EH (cell line): ENCODE measurements around the gene CDC42.

Source experiments
- DNase-seq: peaks from one replicate; pipeline ENCODE4 v3.0.0-alpha.2; 2015; ENCODE audit warnings: low read depth

Gene CDC42

DNA sequence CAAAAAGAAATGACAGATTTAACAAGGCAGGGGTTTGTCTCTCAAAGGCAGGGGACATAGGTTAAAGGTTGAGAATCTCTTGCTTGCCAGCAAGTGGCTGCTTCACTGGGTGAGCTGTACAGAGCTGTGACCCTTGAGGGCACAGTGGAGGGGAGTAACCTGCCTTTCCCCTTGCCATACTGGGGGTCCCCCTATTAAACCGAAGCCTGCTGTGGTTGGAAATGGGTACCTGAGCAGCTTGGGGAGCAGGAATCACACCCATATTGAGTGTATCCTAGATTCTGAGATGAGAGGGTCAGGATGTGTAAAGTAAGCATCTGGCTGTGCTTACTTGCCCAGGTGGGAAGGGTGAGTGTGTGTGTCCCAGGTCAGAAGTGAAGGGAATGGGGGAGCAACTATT, 58.6 kb downstream of the CDC42 start:
- DNase-seq: no peak

DNA sequence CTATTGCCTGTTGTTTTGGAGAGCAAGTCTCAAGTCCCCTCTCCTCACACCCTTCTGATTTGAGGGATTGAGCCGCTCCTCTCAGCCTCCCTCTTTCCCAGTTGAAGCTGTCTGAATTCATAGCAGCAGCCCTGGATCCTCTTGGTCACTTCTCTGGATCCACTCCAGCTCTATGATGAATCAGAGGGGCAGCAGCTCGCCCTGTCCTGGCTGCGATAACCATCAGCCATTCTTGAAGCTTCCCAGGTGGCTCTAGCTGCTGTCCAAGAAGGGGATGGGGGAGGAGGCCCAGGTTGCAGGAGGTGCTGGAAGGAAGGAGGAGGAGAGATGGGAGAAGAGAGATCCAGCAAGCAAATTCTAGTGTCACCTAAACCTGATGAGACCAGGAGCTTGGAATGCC, 59.1 kb downstream of the CDC42 start:
- peak; percentile 71 for DNase-seq

DNA sequence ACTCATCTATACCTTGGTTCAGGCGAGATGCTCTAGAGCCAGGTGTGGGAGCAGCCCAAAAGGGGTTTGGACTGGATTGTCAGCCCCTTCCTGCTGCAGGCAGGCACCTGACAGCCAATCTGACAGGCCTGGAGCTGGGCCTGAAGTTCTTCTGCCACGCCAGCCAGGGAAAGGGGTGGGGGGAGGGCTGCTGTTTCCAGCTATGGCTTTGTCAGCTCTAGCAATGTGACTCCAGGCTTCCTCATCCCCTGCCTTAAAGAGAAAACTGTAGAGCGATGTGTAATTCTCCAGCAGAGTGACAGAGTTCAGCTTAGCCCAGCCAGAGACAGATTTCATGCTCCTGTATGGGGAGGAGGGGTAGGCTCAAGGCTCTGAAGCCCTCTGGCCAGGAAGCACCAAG, 60.0 kb downstream of the CDC42 start:
- no peak for DNase-seq

DNA sequence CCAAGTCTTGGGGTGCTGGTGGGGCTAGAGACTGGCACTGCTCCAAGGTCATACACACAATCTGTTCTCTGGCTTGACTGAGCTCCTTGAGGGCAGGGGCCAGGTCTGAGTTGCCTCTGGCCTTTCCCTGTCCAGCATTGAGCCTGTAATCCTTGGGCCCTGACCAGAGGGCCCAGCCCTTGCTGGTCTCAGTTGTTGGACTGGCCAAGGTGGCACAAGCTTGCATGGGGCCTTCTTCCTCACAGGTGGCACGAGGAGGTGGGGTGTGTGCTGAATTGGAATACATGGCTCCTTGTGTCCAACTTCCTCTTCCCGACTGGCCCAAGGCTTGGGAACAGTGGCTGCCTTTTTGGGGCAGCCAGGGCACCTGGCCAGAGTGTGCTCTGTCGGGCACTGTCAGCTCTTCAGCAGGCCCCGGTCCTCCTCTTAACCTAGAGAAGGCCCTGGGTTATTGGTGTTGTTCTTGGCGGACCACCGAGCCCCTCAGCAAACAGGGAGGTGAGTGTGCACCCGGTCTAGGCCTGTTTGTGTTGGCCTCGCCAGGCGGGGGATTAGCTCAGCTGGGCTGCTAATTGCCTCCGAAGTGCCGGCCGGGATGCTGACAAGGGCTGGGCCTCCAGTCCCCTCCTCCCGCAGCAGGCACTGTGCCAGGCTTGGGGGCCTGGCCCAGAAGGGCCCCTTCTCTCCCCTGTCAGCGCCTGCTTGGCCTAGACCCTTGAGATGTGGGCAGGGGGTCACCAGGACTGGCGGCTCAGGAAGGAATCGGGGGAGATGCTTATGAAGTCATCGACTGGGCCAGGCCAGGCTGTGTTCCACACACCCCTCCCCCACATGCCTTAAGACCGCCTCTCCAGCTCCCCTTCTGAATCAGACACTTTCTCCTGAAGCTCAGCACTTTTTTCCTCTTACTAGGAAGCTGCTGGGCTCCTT, 61.8 kb downstream of the CDC42 start:
- DNase-seq: peak; percentile 48

DNA sequence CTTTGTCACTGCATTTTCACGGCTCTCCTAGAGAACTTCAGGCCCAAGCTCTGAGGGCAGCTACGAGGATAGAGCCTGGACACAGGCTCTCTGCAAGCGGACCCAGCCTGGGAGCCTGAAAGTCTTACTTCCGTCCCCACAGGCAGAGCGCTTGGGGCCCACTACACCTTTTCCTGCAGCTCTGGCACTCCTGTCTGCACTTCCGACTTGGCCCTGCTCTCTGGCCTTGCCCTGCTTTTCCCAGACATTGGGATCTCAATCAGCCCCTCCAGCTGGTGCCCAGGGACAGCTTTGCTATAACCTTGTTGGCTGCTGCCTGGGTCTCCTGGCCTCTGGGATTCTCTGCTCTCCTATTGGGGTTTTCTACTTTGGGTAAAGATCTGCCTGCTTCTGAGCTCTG, 62.8 kb downstream of the CDC42 start:
- no peak for DNase-seq

DNA sequence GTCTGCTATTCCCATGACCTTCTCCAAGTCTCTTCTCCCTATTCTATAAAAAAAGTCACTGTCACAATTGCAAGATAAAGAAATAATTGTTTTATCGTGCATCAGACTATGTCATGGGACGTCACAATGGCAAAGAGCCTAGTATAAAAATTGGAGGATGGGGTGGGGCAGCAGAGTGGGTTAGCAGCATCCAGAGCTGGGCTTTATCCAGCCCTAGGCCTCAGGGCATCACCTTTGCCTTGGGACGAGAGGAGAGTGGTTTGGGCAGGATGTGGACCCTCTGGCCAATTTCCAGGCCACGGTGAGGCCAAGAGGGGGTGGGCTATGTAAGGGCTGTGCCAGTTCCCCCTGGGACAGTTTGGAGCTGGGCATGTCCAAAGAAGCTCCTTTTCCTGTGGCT, 64.7 kb downstream of the CDC42 start:
- DNase-seq: no peak

DNA sequence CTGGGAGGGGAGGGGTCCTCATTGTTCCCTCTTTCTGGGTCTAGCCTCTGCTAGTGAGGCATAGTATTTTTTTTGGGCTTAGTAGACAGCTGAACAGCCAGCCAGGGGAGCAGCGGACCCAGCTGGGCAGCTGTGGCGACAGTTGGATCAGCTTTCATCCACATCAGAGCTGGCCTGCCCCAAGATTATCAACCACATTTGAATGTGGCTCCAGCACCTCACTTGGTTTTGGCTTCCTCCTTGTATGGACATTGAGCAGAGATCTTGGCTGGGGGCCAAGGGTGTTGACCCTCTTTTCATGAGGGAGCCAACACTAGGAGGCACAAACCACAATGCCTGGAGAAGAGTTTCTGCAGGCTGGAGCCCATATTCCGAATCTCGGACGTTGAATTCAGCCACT, 65.3 kb downstream of the CDC42 start:
- no peak for DNase-seq

DNA sequence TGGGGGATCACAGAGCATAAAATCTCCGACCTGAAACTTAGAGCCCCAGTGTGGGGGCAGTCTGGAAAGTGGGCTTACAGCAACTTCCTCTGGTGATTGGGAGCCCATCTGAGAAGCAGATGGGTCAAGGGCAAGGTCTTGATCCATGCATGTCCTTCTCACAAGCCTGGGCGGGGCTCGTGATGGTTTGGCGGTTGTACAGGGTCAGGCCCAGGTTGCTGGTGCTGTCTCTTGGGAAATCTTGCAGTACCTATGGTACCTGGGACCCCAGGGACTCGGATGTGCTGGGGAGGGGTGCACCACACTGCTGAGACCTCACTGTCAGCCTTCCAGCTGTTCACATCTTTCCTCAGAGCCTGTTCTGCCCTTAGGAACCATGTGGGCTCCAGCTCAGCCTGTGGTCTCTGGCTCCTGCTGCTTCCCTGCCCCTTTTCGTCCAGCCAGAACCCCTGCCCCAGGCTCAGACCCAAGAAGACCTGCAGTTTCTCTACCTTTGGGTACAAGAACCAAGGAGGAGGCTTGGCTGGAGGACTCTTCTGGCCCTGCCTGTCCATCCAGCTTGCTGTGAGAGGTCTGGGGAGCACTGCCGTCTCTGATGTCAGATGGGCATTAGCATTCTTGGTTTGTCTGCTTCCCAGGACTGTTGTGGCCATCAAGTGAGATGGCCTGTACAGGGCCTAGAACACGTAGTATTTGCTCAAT, 65.9 kb downstream of the CDC42 start:
- no peak for DNase-seq

DNA sequence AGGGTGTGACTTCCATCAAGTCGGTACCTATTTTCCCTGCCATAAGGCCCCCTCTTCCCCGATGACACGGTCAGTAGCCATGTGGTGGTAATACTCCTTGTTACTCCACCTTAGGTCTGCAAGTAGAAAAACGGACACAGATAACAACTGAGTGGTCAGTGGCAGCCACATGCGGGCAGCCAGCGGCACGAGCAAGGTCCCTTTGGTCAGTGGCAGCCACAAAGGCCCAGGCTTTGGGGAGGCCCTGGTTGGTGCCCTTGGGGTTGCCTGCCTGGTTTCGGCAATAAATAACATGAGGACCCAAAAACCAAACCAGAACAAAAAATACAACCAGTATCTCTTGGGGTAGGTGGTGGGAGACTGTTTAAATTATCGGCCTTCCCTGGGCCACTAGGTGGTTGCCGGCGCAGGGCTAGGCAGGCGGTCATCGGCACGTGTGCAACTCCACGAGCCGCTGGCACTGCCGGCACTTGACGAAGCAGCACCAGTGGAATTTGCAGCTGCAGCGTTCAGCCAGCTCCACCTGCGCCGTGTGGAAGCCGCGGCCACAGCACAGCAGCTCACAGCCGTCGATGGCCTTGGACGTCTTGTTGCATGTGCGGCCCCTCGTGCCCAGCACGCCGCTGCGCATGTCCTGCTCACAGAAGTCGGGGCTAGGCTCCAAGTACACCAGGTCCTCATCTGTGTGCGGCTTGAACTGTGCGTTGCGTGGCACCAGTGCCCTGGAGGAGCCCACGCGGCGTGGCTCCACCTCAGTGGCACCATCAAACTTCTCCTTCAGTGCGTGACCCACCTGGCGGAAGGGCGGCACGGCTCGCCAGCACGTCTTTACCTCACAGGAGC, 67.3 kb downstream of the CDC42 start:
- no peak for DNase-seq

DNA sequence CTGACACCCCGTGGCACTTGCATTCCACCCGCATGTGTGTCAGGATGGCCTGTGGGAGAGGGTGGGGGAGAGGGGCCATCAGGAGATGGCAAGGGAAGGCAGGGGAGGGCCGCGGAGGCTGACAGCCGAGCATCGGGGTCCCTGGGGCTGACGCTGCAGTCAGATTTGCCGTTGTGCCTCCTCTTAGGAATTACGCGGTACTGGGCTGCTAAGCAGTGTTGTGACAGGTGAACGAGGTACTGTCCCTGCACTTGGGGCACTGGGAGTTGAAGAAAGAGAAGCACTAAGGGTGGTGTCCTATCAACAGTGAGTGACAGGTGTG, 67.9 kb downstream of the CDC42 start:
- DNase-seq: no peak

DNA sequence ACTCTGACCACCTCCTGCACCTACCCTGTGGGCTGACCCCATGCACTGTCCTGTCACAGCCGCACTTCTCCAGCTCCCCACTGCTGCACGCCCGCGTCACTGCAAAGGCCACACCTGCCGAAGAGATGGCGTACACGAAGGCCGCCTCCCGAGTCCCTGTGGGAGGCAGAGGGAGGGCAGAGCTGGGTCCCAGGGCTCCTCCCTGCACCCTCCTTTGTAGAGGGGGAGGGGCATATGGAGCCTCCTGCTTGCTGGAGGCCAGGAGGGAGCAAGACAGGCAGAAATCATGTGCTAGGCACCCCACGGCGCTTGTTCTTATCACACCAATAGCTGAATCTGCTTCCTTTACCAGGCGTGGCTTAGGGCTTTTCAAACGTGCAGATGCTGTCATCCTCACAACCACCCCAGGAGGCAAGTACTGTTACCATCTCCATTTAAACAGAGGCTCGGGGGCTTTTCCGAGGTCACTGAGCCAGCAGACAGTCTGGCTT, 69.0 kb downstream of the CDC42 start:
- DNase-seq: no peak

DNA sequence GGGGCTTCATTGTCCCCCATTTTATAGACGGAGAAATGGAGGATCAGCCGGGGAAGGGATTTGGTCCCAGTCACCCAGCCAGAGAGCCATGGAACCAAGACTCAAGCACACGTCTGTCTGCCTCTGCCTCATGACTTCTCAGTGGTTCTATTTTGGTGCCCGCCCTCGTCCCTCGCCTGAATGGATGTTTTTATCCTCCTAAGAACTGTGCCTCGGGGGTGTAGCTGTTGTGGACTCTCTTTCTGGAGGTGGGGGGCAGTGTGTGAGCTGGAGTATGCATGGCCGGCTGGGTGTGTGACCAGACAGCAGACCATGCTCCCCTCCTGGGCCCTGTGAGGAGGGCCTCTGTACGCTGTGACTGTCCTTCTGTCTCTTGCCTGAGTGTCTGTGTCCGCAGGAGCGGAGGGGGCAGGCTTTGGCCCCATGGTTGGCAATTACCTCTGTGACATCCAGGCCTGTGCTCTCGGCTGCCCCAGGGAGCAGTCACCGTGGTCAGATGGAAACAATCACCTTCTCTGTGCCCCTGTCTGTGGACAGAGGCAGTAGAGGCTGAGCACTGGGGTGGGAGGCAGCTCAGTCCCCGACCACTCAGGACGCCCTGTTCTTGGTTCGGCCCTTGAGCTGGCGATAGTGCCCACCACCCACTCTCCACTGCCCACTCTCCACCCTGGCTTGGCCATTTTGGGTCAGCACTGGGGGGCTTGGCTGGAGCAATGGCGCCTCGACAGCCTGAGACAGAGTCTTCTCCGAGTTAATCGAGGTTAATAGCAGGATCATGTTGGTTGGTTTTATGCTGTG, 70.0 kb downstream of the CDC42 start:
- DNase-seq: no peak

DNA sequence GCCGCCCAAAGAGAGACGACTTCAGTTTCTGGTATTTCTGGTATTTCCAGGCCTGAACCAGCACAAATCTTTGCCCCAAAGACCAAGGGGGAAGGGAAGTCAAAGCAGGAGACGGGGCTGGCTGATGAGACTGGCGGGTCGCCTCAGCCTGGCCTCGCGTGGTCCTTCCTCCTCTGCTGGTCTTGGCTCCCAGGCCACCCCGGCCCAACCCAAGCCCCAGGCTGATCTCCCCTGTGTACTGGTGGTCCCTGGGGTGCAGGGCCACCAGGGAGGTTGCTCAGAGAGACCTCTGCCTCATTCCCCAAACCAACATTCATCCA, 70.5 kb downstream of the CDC42 start:
- DNase-seq: peak; percentile 60

DNA sequence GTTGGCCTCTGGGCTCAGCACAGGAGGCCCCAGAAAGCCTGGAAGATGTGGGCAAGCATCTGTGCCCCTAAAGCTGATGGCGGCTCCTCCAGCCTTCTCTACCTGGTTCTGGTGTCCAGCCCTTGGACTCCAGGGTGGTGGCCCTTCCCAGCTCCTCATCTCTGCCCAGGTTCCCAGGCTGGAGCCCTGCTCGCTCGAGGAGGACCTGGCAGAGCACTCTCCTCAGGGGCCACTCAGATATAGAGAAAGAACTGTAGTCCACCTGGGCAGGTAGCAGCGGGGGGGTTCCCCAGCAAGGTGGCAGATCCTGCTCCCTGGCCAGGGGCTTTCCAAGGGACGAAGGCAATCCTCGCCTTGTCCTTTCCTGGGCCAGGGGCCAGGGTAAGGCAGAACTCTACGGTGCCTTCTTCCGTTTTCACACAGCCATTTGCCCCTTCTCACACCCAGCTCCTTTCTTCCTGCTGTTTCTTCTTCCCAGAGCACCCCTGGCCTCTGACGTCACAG, 71.4 kb downstream of the CDC42 start:
- DNase-seq: no peak

DNA sequence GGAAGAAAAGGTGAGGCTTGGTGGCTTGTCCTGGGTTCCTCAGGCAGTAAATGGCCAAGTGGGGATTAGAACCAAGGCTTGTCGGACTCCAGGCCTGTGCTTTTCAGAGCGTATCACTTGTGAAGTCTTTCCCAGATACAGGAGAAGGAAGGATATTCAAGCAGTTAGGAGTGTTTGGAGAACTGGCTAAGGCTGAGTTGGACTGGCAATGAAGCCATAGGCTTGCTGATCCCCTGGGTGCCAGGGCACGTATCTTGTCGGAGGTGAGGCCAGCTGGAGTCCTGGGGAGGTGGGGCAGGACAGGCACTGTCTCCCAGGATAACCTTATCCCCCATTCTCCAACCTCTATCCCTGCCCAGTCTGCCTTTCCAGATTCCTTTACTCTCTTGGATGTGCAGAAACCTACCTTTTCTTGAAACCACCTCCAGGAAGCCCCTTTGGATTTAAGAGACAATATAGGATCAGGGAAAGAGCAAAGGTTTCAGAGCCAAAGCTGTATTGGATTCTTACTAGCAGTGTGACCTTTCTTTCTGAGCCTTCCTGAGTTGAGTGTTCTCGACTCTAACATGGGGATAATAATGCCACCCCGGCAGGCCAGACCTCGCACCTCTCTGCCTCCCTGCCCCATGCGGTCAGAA, 72.2 kb downstream of the CDC42 start:
- DNase-seq: no peak

DNA sequence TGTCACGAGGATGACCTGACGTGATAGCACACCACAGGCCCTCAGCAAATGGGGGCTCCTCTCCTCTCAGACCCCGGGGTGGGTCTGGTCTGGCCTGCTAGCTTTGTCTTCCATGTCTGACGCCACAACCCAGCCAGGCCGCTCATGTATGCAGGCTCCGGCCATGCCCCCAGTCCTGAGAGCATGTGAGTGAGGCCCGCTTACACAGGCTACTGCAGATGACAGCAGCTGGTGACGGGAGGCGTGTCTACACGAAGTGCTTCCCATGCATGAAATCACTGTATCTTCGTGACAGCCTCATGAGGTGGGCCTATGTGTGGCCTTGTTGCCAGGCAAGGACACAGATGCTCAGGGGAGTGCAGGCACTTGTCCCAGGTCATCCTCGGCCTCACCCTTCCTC, 74.0 kb downstream of the CDC42 start:
- DNase-seq: no peak

DNA sequence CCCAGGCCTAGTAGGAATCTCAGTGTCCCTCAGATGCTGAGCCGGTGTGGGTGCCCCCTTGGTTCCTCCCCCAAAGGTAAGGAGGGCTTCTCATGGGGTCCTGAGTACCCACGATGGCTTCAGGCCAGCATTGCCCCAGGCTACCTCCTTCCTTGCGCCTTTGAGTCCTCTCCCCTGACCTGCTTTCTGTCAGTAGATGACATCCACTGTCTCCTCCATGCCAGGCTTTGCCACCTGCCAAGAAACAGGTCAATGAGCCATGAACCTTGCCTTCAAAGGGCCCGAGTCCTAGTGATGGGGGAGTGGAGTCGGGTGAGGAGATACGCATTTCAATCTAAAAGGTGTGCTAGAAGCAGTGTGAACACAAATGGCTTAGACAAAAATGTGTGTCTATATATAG, 74.7 kb downstream of the CDC42 start:
- DNase-seq: no peak

DNA sequence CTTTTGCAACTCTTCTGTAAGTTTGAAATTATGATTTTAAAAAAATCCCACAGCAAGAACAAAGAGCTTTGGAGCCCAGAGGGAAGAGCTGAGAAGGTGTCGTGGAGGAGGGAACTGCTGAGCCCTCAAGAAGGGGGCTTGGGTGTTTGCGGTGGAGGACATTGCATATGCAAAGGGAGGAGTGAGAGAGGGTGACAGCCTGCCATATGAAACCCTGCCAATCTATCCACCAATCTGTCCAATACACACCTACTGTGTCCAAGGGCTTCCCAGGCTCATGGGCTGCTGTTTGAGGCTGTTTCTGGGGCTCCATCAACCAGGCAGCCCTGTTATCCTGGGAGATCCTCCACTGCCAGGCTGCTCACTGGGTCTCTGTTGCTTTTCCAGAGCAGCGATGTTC, 75.2 kb downstream of the CDC42 start:
- no peak for DNase-seq

DNA sequence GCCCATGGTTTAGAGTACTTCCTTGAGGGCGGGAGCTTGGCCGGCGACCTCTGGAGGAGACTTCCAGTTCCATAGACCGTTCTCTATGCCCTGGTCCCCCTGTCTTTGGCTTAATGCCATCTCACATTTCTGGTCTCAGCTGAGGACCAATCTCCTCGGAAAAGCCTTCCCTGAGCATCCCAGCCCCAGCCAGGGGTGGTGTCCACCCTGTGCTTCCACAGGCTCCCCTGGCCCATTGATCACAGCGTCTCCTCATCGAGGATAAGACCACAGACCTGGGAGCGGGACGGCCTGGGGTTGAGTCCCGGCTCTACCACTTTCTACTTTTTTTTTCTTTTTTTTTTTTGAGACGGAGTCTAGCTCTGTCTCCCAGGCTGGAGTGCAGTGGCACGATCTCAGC, 75.9 kb downstream of the CDC42 start:
- no peak for DNase-seq

DNA sequence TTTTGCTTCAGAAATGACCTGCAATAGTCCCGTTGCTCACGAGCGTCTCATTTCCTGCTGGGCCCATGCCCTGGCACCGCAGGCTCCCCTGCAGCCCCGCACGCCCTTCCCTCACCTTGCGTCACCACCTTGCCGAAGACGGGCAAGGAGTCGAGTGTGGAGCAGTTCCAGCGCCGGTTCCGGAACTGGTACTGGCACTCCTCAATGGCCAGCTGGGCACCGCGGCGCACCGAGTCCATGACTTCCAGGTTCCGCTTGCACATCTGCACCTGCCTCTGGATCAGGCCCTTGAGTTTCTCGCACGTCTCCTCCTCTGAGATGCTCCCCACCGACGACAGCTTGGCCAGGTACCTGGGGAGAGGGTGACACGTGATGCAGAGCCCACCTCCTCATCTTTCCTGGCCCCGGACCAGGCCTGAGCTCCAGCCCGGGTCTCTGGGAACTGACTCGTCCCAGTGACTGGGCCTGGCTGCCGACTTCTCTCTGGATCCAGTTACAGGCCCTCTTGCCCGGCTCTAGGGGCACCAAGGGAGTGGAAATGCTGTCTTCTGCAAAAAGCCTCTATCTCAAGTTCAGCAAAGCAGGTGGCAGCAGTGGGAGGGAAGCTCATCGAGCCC, 77.1 kb downstream of the CDC42 start:
- no peak for DNase-seq

DNA sequence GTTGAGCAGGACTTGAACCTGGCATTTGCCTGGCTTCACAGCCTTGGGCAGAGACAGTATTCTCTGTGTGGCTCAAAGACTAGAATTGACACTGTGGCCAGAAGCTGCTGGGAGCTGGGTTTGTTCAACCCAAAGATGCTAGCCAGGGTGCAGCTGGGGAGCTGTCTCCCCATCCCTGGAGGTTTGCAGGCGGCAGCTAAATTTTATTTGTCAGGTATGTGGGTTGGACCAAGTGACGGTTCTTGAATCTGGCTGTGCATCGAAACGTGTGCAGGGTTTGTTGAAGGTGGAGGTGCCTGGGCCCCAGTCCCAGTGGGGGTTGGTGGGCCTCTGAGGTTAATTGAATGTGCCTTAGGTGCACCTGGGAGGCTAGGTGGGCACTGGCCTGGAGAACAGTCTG, 78.6 kb downstream of the CDC42 start:
- DNase-seq: no peak
